Endothelial cell (in vitro differentiated cells): Measurements from ENCODE around the gene RNF11. TPM values are rescaled to one million over a fixed set of nuclear protein-coding genes. Genes with fewer than 3 reads are reported as not detected.

Experiments used
- DNase-seq: peaks from one replicate; pipeline ENCODE4 v3.0.0; 2021; ENCODE audit warnings: low spot score
- H3K27ac Mint-ChIP-seq: one replicate; pipeline ENCODE4 v1.8.0; 2021; ENCODE audit warnings: mixed read lengths, inconsistent platforms; ENCODE audit not compliant: unreplicated experiment
- H3K27me3 Mint-ChIP-seq: one replicate; pipeline ENCODE4 v1.8.0; 2021; ENCODE audit warnings: mild to moderate bottlenecking, moderate library complexity, mixed read lengths, inconsistent platforms; ENCODE audit not compliant: unreplicated experiment
- H3K36me3 Mint-ChIP-seq: one replicate; pipeline ENCODE4 v1.8.0; 2021; ENCODE audit warnings: mild to moderate bottlenecking, low read depth, mixed read lengths, inconsistent platforms; ENCODE audit not compliant: unreplicated experiment
- H3K4me1 Mint-ChIP-seq: one replicate; pipeline ENCODE4 v1.8.0; 2021; ENCODE audit warnings: mild to moderate bottlenecking, mixed read lengths, inconsistent platforms; ENCODE audit not compliant: unreplicated experiment
- H3K4me3 Mint-ChIP-seq: one replicate; pipeline ENCODE4 v1.8.0; 2021; ENCODE audit warnings: mild to moderate bottlenecking, mixed read lengths, inconsistent platforms; ENCODE audit not compliant: unreplicated experiment
- H3K9me3 Mint-ChIP-seq: one replicate; pipeline ENCODE4 v1.8.0; 2021; ENCODE audit warnings: mixed read lengths, inconsistent platforms; ENCODE audit not compliant: unreplicated experiment
- CTCF ChIP-seq: fragments of 200-600 bp; sonication (generic); IDR thresholded peaks from one replicate; pipeline ENCODE4 v1.5.0; 2021; ENCODE audit warnings: antibody characterized with exemption; ENCODE audit not compliant: unreplicated experiment
- long read RNA-seq: library from polyadenylated mRNA; unstranded; transcript quantifications from one replicate; pipeline ENCODE4 v2.0.0, GENCODE V29; 2020; ENCODE audit not compliant: unreplicated experiment
- total RNA-seq: library from RNA; stranded (reverse); fragmentation: NEBNext Ultra II Directional; extraction: Animal tissue kit (Norgen Biotek cat#: 25700); gene quantifications from one replicate; pipeline ENCODE4 v1.2.1, GENCODE V29; 2021; ENCODE audit not compliant: unreplicated experiment

RNF11 gene
- 74.1 TPM for total RNA-seq
- long read RNA-seq, transcript RNF11-201 (3 exons, 3,084 nt), result major isoform, 11 of 14 reads
- long read RNA-seq, partial matches to known transcripts, result 0 of 14 reads
- long read RNA-seq, other reads (novel, unspliced or antisense), result 3 of 14 reads

GRCh38 chr1:51235673-51236530, at the start of gene RNF11:
TSS of gene RNF11 (plus strand) at chr1:51236273. CDS start at chr1:51236757, 484 bp downstream.
- Mint-ChIP-seq H3K4me1 (peaks cover 24% of the 10 kb centered on the region), H3K27ac (peak within 1 kb of the TSS; percentile 95), H3K36me3 (peaks cover 7% of the 10 kb centered on the region), H3K4me3 (peak within 1 kb of the TSS; percentile 95), H3K9me3 (no peaks in the 10 kb centered on the region), H3K27me3 (peaks cover 5% of the 10 kb centered on the region)
- TF ChIP-seq CTCF, result no peak
- DNase-seq, result peak; percentile 93

GRCh38 chr1:51188230-51188629, 47.8 kb upstream of the RNF11 start:
- no peaks in the 10 kb centered on the region for H3K9me3 Mint-ChIP-seq
- no peak for DNase-seq
- no peak overlapping the region for H3K4me3 Mint-ChIP-seq
- no peaks in the 10 kb centered on the region for H3K36me3 Mint-ChIP-seq
- H3K27ac Mint-ChIP-seq, result no peak overlapping the region
- H3K27me3 Mint-ChIP-seq, result no peaks in the 10 kb centered on the region
- H3K4me1 Mint-ChIP-seq, result peaks cover 7% of the 10 kb centered on the region
- no peak for TF ChIP-seq CTCF

- TF ChIP-seq CTCF, result peak; percentile 77
- H3K4me1 Mint-ChIP-seq, result peaks cover 7% of the 10 kb centered on the region
- H3K27me3 Mint-ChIP-seq, result no peaks in the 10 kb centered on the region
- DNase-seq, result peak; percentile 59
- no peaks in the 10 kb centered on the region for H3K36me3 Mint-ChIP-seq
- H3K27ac Mint-ChIP-seq, result no peak overlapping the region
- no peaks in the 10 kb centered on the region for H3K9me3 Mint-ChIP-seq
- no peak overlapping the region for H3K4me3 Mint-ChIP-seq
Observed at GRCh38 chr1:51189421-51190073, 46.5 kb upstream of the RNF11 start.

- Mint-ChIP-seq H3K27ac (no peak overlapping the region), H3K27me3 (no peaks in the 10 kb centered on the region), H3K4me3 (no peak overlapping the region), H3K4me1 (peaks cover 7% of the 10 kb centered on the region), H3K36me3 (no peaks in the 10 kb centered on the region), H3K9me3 (no peaks in the 10 kb centered on the region)
- no peak for DNase-seq
- TF ChIP-seq CTCF, result no peak
Observed at GRCh38 chr1:51190961-51191360, 45.1 kb upstream of the RNF11 start.
